22Rv1 (cell line): ENCODE data around the gene MTCL1.

Source experiments
- ZFX ChIP-seq: fragments of 450-650 bp; IDR thresholded peaks from 2 replicates; pipeline ENCODE4 v1.6.1; 2017; ENCODE audit warnings: antibody characterized with exemption, borderline replicate concordance
- TF ChIP-seq, protein P1 (sequence below): fragments of 450-650 bp; IDR thresholded peaks from 2 replicates; pipeline ENCODE4 v1.5.1; 2017; ENCODE audit warnings: mild to moderate bottlenecking

DNA sequence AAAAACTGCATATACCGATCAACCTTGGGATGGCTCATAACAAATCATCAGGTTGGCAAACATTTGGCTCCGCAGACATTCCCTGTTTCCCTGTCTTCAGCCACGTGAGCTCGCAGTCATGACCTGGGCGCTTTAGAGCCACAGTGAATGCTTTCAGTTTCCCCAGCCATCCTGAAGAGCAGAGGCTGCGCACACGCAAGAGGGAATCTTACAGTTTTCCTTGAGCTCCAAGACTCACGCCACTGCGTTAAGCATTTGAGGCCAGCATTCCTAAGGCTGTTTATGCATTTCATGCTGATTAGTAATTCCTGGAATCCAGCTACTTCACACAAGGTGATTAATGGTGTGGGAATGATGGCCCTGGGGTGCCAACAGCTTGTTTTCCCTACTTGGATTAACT lies 95.1 kb downstream of the MTCL1 start:
- TF ChIP-seq, protein P1, sequence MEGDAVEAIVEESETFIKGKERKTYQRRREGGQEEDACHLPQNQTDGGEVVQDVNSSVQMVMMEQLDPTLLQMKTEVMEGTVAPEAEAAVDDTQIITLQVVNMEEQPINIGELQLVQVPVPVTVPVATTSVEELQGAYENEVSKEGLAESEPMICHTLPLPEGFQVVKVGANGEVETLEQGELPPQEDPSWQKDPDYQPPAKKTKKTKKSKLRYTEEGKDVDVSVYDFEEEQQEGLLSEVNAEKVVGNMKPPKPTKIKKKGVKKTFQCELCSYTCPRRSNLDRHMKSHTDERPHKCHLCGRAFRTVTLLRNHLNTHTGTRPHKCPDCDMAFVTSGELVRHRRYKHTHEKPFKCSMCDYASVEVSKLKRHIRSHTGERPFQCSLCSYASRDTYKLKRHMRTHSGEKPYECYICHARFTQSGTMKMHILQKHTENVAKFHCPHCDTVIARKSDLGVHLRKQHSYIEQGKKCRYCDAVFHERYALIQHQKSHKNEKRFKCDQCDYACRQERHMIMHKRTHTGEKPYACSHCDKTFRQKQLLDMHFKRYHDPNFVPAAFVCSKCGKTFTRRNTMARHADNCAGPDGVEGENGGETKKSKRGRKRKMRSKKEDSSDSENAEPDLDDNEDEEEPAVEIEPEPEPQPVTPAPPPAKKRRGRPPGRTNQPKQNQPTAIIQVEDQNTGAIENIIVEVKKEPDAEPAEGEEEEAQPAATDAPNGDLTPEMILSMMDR, result no peak
- TF ChIP-seq ZFX, result no peak
